LNCaP clone FGC (cell line): ENCODE results near the gene CACNA2D1.

Experiments used
- DNase-seq: peaks from one replicate; pipeline ENCODE4 v3.0.0-alpha.2; 2011; ENCODE audit warnings: low read depth
- H3K4me3 ChIP-seq: 2 replicates; pipeline ENCODE4 v1.5.1; 2011; ENCODE audit warnings: mild to moderate bottlenecking, low read depth, low read length, control low read depth
- CTCF ChIP-seq: IDR thresholded peaks from 2 replicates; pipeline ENCODE4 v1.5.1; 2012; ENCODE audit warnings: mild to moderate bottlenecking; ENCODE audit not compliant: control insufficient read depth, insufficient read depth; ENCODE audit errors: extremely low read depth

The CACNA2D1 gene

GRCh38 chr7:82124445-82124844, 319.1 kb downstream of the CACNA2D1 start:
- no peak for TF ChIP-seq CTCF
- H3K4me3 ChIP-seq: no peak overlapping the region
- DNase-seq: no peak

GRCh38 chr7:82122275-82122674, 321.3 kb downstream of the CACNA2D1 start:
- no peak overlapping the region for H3K4me3 ChIP-seq
- no peak for TF ChIP-seq CTCF
- DNase-seq: no peak

GRCh38 chr7:82114237-82114636, 329.3 kb downstream of the CACNA2D1 start:
- TF ChIP-seq CTCF: no peak
- H3K4me3 ChIP-seq: no peak overlapping the region
- no peak for DNase-seq

- H3K4me3 ChIP-seq: no peak overlapping the region
- no peak for DNase-seq
- TF ChIP-seq CTCF: no peak
These were observed 333.3 kb downstream of the CACNA2D1 start for GRCh38 chr7:82110146-82110840.

- H3K4me3 ChIP-seq: no peak overlapping the region
- DNase-seq: no peak
- no peak for TF ChIP-seq CTCF
These were observed 334.3 kb downstream of the CACNA2D1 start for GRCh38 chr7:82109288-82109687.

GRCh38 chr7:82106201-82106600, 337.4 kb downstream of the CACNA2D1 start:
- DNase-seq: no peak
- TF ChIP-seq CTCF: no peak
- no peak overlapping the region for H3K4me3 ChIP-seq

- no peak for DNase-seq
- TF ChIP-seq CTCF: no peak
- H3K4me3 ChIP-seq: no peak overlapping the region
These were observed 338.1 kb downstream of the CACNA2D1 start for GRCh38 chr7:82105463-82105862.
